PC-9 (cell line): Measurements from ENCODE around the gene GRM8. TPM values are rescaled to one million over a fixed set of nuclear protein-coding genes. Genes with fewer than 3 reads are reported as not detected.

Experiments used
- BruUV-seq: library from RNA; stranded (reverse); fragments of 400-500 nt; replicated peaks from 2 replicates; lab custom pipeline; 2021; lab: Mats Ljungman, UMichigan
- CTCF ChIA-PET: fragments of 300-600 bp; sonication (Branson Sonifier 250); formaldehyde crosslinking; loops from one replicate; lab custom pipeline; 2022; ENCODE audit warnings: antibody characterized with exemption; lab: Charles Lee
- POLR2A ChIA-PET: fragments of 300-600 bp; sonication (Branson Sonifier 250); formaldehyde crosslinking; loops from one replicate; lab custom pipeline; 2022; ENCODE audit warnings: antibody characterized with exemption; ENCODE audit not compliant: unreplicated experiment; lab: Charles Lee
- DNase-seq, 2 experiments: peaks; one replicate each; pipeline versions ENCODE4 v3.0.0 to v3.0.0-alpha.2; 2015 to 2022; ENCODE audit warnings: mixed read lengths in 1 of 2
- H2AFZ ChIP-seq: fragments of 200-600 bp; sonication (generic); 2 replicates; pipeline ENCODE4 v1.8.1; 2017; ENCODE audit warnings: antibody characterized with exemption
- H3F3A ChIP-seq: fragments of 200-600 bp; sonication (generic); 2 replicates; pipeline ENCODE4 v1.8.1; 2017; ENCODE audit warnings: antibody characterized with exemption, mild to moderate bottlenecking, low read depth; ENCODE audit not compliant: insufficient read depth
- H3K27ac ChIP-seq: fragments of 200-600 bp; sonication (generic); 2 replicates; pipeline ENCODE4 v1.6.1; 2016; ENCODE audit warnings: mixed run types
- H3K27me3 ChIP-seq: fragments of 200-600 bp; sonication (generic); 2 replicates; pipeline ENCODE4 v1.6.1; 2016; ENCODE audit warnings: low read depth, mixed run types; ENCODE audit not compliant: insufficient read depth
- H3K36me3 ChIP-seq: fragments of 200-600 bp; sonication (generic); 2 replicates; pipeline ENCODE4 v1.6.1; 2016; ENCODE audit warnings: low read depth, mixed run types
- H3K4me1 ChIP-seq: fragments of 200-600 bp; sonication (generic); replicated peaks from 2 replicates; pipeline ENCODE4 v1.6.1; 2016; ENCODE audit warnings: mixed run types; ENCODE audit not compliant: insufficient read depth
- H3K4me2 ChIP-seq: fragments of 200-600 bp; sonication (generic); 2 replicates; pipeline ENCODE4 v1.6.1; 2017; ENCODE audit warnings: mixed run types
- H3K4me3 ChIP-seq: fragments of 200-600 bp; sonication (generic); 2 replicates; pipeline ENCODE4 v1.6.1; 2016; ENCODE audit warnings: mixed run types
- H3K79me2 ChIP-seq: fragments of 200-600 bp; sonication (generic); 2 replicates; pipeline ENCODE4 v1.6.1; 2017; ENCODE audit warnings: low read depth, mixed run types
- H3K9me2 ChIP-seq: fragments of 200-600 bp; sonication (generic); 2 replicates; pipeline ENCODE4 v1.8.1; 2017; ENCODE audit warnings: mild to moderate bottlenecking; ENCODE audit not compliant: insufficient read depth
- H3K9me3 ChIP-seq: fragments of 200-600 bp; sonication (generic); 2 replicates; pipeline ENCODE4 v1.8.1; 2016; ENCODE audit warnings: low read depth; ENCODE audit not compliant: insufficient read depth
- H4K20me1 ChIP-seq: fragments of 200-600 bp; sonication (generic); 2 replicates; pipeline ENCODE4 v1.8.1; 2017; ENCODE audit not compliant: insufficient read depth
- CTCF ChIP-seq: fragments of 200-600 bp; sonication (generic); conservative IDR thresholded peaks from 2 replicates; pipeline ENCODE4 v1.6.1; 2017; ENCODE audit warnings: mixed run types, antibody characterized with exemption, mild to moderate bottlenecking, moderate library complexity
- EZH2 ChIP-seq: fragments of 200-600 bp; sonication (generic); IDR thresholded peaks from 2 replicates; pipeline ENCODE4 v1.8.0; 2017; ENCODE audit warnings: antibody characterized with exemption, low read depth
- intact Hi-C: fragments of 100-400 bp; cut with micrococcal nuclease; formaldehyde crosslinking; loops from one replicate; pipeline ENCODE4 v1.10.0; 2022; ENCODE audit not compliant: unreplicated experiment
- total RNA-seq: library from RNA; stranded (reverse); gene quantifications from 2 replicates; pipeline ENCODE4 v1.2.3, GENCODE V29; 2021

GRM8 gene
- total RNA-seq, 1 experiment from 2014 or later: not detected

- Histone ChIP-seq H3K4me1 (no peaks in the 10 kb centered on the region), H3K79me2 (no peaks in the 10 kb centered on the region), H3F3A (no peaks in the 10 kb centered on the region), H3K27ac (no peak overlapping the region), H3K36me3 (no peaks in the 10 kb centered on the region), H3K4me3 (no peak overlapping the region), H3K9me3 (no peaks in the 10 kb centered on the region), H3K27me3 (no peaks in the 10 kb centered on the region), H3K9me2 (no peaks in the 10 kb centered on the region), H3K4me2 (no peak overlapping the region), H2AFZ (no peak overlapping the region), H4K20me1 (no peaks in the 10 kb centered on the region)
- ChIA-PET CTCF (no interaction called here), POLR2A (no interaction called here)
- TF ChIP-seq CTCF: no peak
- TF ChIP-seq EZH2: no peak
- intact Hi-C loops: no loop called here
- DNase-seq: no peak
- no TSS peak for BruUV-seq
Measured at GRCh38 chr7:127059475-127059874, 193.3 kb downstream of the GRM8 start.

- no peak overlapping the region for H3K27ac ChIP-seq
- no peaks in the 10 kb centered on the region for H3K9me2 ChIP-seq
- H3K4me3 ChIP-seq: no peak overlapping the region
- H3K4me1 ChIP-seq: no peaks in the 10 kb centered on the region
- no peak overlapping the region for H3K4me2 ChIP-seq
- no peaks in the 10 kb centered on the region for H3K27me3 ChIP-seq
- no peak for DNase-seq
- no TSS peak for BruUV-seq
- H4K20me1 ChIP-seq: no peaks in the 10 kb centered on the region
- no peaks in the 10 kb centered on the region for H3K9me3 ChIP-seq
- no peak for TF ChIP-seq CTCF
- TF ChIP-seq EZH2: no peak
- no peaks in the 10 kb centered on the region for H3F3A ChIP-seq
- H3K36me3 ChIP-seq: no peaks in the 10 kb centered on the region
- intact Hi-C loops: no loop called here
- ChIA-PET POLR2A (no interaction called here), CTCF (interaction anchor here (0.6 kb wide), 1 partner anchor 449 kb away, joined by 11 read pairs; no protein-coding TSS in a partner anchor)
- H2AFZ ChIP-seq: no peak overlapping the region
- H3K79me2 ChIP-seq: no peaks in the 10 kb centered on the region
Measured at GRCh38 chr7:127057918-127058317, 194.8 kb downstream of the GRM8 start.

GRCh38 chr7:127056202-127056601 is 196.5 kb downstream of the GRM8 start:
- Histone ChIP-seq H3K4me2 (no peak overlapping the region), H3K36me3 (no peaks in the 10 kb centered on the region), H3K27me3 (no peaks in the 10 kb centered on the region), H3K27ac (no peak overlapping the region), H3K79me2 (no peaks in the 10 kb centered on the region), H2AFZ (no peak overlapping the region), H3K9me3 (no peaks in the 10 kb centered on the region), H4K20me1 (no peaks in the 10 kb centered on the region), H3K4me1 (no peaks in the 10 kb centered on the region), H3K9me2 (no peaks in the 10 kb centered on the region), H3K4me3 (no peak overlapping the region), H3F3A (no peaks in the 10 kb centered on the region)
- no TSS peak for BruUV-seq
- intact Hi-C loops: no loop called here
- ChIA-PET POLR2A (no interaction called here), CTCF (no interaction called here)
- TF ChIP-seq EZH2: no peak
- TF ChIP-seq CTCF: no peak
- no peak for DNase-seq
